ENCODE measurements around the gene FAM151B. TPM values are rescaled to one million over a fixed set of nuclear protein-coding genes. Genes with fewer than 3 reads are reported as not detected.
"Not testable (repeated sequence)": the region's sequence is repeated elsewhere in the genome, so short reads cannot be mapped to it uniquely, and the experiment has no call there.

Gene FAM151B
- total and polyA plus RNA-seq, 2 donors, result 0.62 to 17.7 TPM

- WGBS, result 85% methylated on average over 4 of the region's 4 CpGs
- Histone ChIP-seq H3K27ac (ENCODE audit: low read depth) (no peak overlapping the region), H3K36me3 (ENCODE audit: insufficient read depth) (no peaks in the 10 kb centered on the region), H3K4me1 (ENCODE audit: insufficient read depth) (no peaks in the 10 kb centered on the region), H3K4me3 (ENCODE audit: low read depth, low read length) (no peak overlapping the region)
- no peak for DNase-seq (ENCODE audit: extremely low spot score)
Measured at GRCh38 chr5:80482578-80482977, 5.3 kb upstream of the FAM151B start.

- over 99% methylated on average over 3 of the region's 3 CpGs for WGBS
- DNase-seq (ENCODE audit: extremely low spot score), result no peak
- no peaks in the 10 kb centered on the region for H3K36me3 ChIP-seq (ENCODE audit: insufficient read depth)
- H3K4me1 ChIP-seq (ENCODE audit: insufficient read depth), result no peaks in the 10 kb centered on the region
- no peak overlapping the region for H3K27ac ChIP-seq (ENCODE audit: low read depth)
- H3K4me3 ChIP-seq (ENCODE audit: low read depth, low read length), result no peak overlapping the region
Measured at GRCh38 chr5:80483636-80484232, 4.2 kb upstream of the FAM151B start.

- Histone ChIP-seq H3K4me1 (ENCODE audit: insufficient read depth) (no peaks in the 10 kb centered on the region), H3K36me3 (ENCODE audit: insufficient read depth) (no peaks in the 10 kb centered on the region), H3K27ac (ENCODE audit: low read depth) (no peak overlapping the region), H3K4me3 (ENCODE audit: low read depth, low read length) (peak overlapping the region; percentile 65)
- no peak for DNase-seq (ENCODE audit: extremely low spot score)
- WGBS, result 58% methylated on average over 18 of the region's 18 CpGs
Measured at GRCh38 chr5:80487444-80487828, 464 bp upstream of the FAM151B start.

- 96% methylated on average over 3 of the region's 3 CpGs for WGBS
- no peaks in the 10 kb centered on the region for H3K4me1 ChIP-seq (ENCODE audit: insufficient read depth)
- no peak overlapping the region for H3K4me3 ChIP-seq (ENCODE audit: low read depth, low read length)
- DNase-seq (ENCODE audit: extremely low spot score), result no peak
- H3K27ac ChIP-seq (ENCODE audit: low read depth), result no peak overlapping the region
- no peaks in the 10 kb centered on the region for H3K36me3 ChIP-seq (ENCODE audit: insufficient read depth)
Measured at GRCh38 chr5:80491296-80491695, 3.4 kb downstream of the FAM151B start.

- WGBS, result 99% methylated on average over 3 of the region's 3 CpGs
- DNase-seq (ENCODE audit: extremely low spot score), result no peak
- H3K36me3 ChIP-seq (ENCODE audit: insufficient read depth), result no peaks in the 10 kb centered on the region
- no peaks in the 10 kb centered on the region for H3K4me1 ChIP-seq (ENCODE audit: insufficient read depth)
- H3K27ac ChIP-seq (ENCODE audit: low read depth), result no peak overlapping the region
- no peak overlapping the region for H3K4me3 ChIP-seq (ENCODE audit: low read depth, low read length)
Measured at GRCh38 chr5:80492741-80493140, 4.8 kb downstream of the FAM151B start.

GRCh38 chr5:80493443-80493842 is 5.5 kb downstream of the FAM151B start:
- DNase-seq (ENCODE audit: extremely low spot score); H3K4me3 ChIP-seq (ENCODE audit: low read depth, low read length); H3K27ac ChIP-seq (ENCODE audit: low read depth); H3K4me1 ChIP-seq (ENCODE audit: insufficient read depth); H3K36me3 ChIP-seq (ENCODE audit: insufficient read depth): not testable (repeated sequence)
- WGBS, result 72% methylated on average over 7 of the region's 7 CpGs

- H3K27ac ChIP-seq (ENCODE audit: low read depth), result no peak overlapping the region
- DNase-seq (ENCODE audit: extremely low spot score), result no peak
- no peaks in the 10 kb centered on the region for H3K36me3 ChIP-seq (ENCODE audit: insufficient read depth)
- WGBS, result 95% methylated on average over 2 of the region's 2 CpGs
- H3K4me1 ChIP-seq (ENCODE audit: insufficient read depth), result no peaks in the 10 kb centered on the region
- H3K4me3 ChIP-seq (ENCODE audit: low read depth, low read length), result no peak overlapping the region
Measured at GRCh38 chr5:80495891-80496290, 8.0 kb downstream of the FAM151B start.

- no peak overlapping the region for H3K4me3 ChIP-seq (ENCODE audit: low read depth, low read length)
- no peak overlapping the region for H3K27ac ChIP-seq (ENCODE audit: low read depth)
- WGBS, result 96% methylated on average over 2 of the region's 2 CpGs
- no peaks in the 10 kb centered on the region for H3K4me1 ChIP-seq (ENCODE audit: insufficient read depth)
- peaks cover 3% of the 10 kb centered on the region for H3K36me3 ChIP-seq (ENCODE audit: insufficient read depth)
- DNase-seq (ENCODE audit: extremely low spot score), result no peak
Measured at GRCh38 chr5:80502800-80503199, 14.9 kb downstream of the FAM151B start.

GRCh38 chr5:80503641-80504040 is 15.7 kb downstream of the FAM151B start:
- 83% methylated on average over 1 of the region's 1 CpG for WGBS
- Histone ChIP-seq H3K4me3 (ENCODE audit: low read depth, low read length) (no peak overlapping the region), H3K36me3 (ENCODE audit: insufficient read depth) (peaks cover 3% of the 10 kb centered on the region), H3K27ac (ENCODE audit: low read depth) (no peak overlapping the region), H3K4me1 (ENCODE audit: insufficient read depth) (no peaks in the 10 kb centered on the region)
- no peak for DNase-seq (ENCODE audit: extremely low spot score)

- no peak overlapping the region for H3K4me3 ChIP-seq (ENCODE audit: low read depth, low read length)
- no peak overlapping the region for H3K27ac ChIP-seq (ENCODE audit: low read depth)
- 90% methylated on average over 1 of the region's 1 CpG for WGBS
- peaks cover 3% of the 10 kb centered on the region for H3K36me3 ChIP-seq (ENCODE audit: insufficient read depth)
- DNase-seq (ENCODE audit: extremely low spot score), result no peak
- no peaks in the 10 kb centered on the region for H3K4me1 ChIP-seq (ENCODE audit: insufficient read depth)
Measured at GRCh38 chr5:80504833-80505232, 16.9 kb downstream of the FAM151B start.

GRCh38 chr5:80507663-80508062 is 19.8 kb downstream of the FAM151B start:
- no peak for DNase-seq (ENCODE audit: extremely low spot score)
- Histone ChIP-seq H3K4me1 (ENCODE audit: insufficient read depth) (no peaks in the 10 kb centered on the region), H3K27ac (ENCODE audit: low read depth) (no peak overlapping the region), H3K4me3 (ENCODE audit: low read depth, low read length) (no peak overlapping the region), H3K36me3 (ENCODE audit: insufficient read depth) (peaks cover 3% of the 10 kb centered on the region)
- WGBS, result 96% methylated on average over 3 of the region's 3 CpGs

- Histone ChIP-seq H3K27ac (ENCODE audit: low read depth) (no peak overlapping the region), H3K36me3 (ENCODE audit: insufficient read depth) (peaks cover 3% of the 10 kb centered on the region), H3K4me1 (ENCODE audit: insufficient read depth) (no peaks in the 10 kb centered on the region), H3K4me3 (ENCODE audit: low read depth, low read length) (no peak overlapping the region)
- 96% methylated on average over 6 of the region's 6 CpGs for WGBS
- no peak for DNase-seq (ENCODE audit: extremely low spot score)
Measured at GRCh38 chr5:80508844-80509243, 20.9 kb downstream of the FAM151B start.

- no peak overlapping the region for H3K27ac ChIP-seq (ENCODE audit: low read depth)
- 64% methylated on average over 4 of the region's 4 CpGs for WGBS
- H3K36me3 ChIP-seq (ENCODE audit: insufficient read depth), result peaks cover 3% of the 10 kb centered on the region
- no peak for DNase-seq (ENCODE audit: extremely low spot score)
- H3K4me1 ChIP-seq (ENCODE audit: insufficient read depth), result no peaks in the 10 kb centered on the region
- H3K4me3 ChIP-seq (ENCODE audit: low read depth, low read length), result no peak overlapping the region
Measured at GRCh38 chr5:80509362-80509761, 21.5 kb downstream of the FAM151B start.

- no peaks in the 10 kb centered on the region for H3K4me1 ChIP-seq (ENCODE audit: insufficient read depth)
- H3K36me3 ChIP-seq (ENCODE audit: insufficient read depth), result peaks cover 2% of the 10 kb centered on the region
- DNase-seq (ENCODE audit: extremely low spot score), result no peak
- WGBS, result 83% methylated on average over 4 of the region's 4 CpGs
- no peak overlapping the region for H3K4me3 ChIP-seq (ENCODE audit: low read depth, low read length)
- H3K27ac ChIP-seq (ENCODE audit: low read depth), result no peak overlapping the region
Measured at GRCh38 chr5:80516826-80517225, 28.9 kb downstream of the FAM151B start.

- Histone ChIP-seq H3K36me3 (ENCODE audit: insufficient read depth) (no peaks in the 10 kb centered on the region), H3K27ac (ENCODE audit: low read depth) (no peak overlapping the region), H3K4me3 (ENCODE audit: low read depth, low read length) (no peak overlapping the region), H3K4me1 (ENCODE audit: insufficient read depth) (no peaks in the 10 kb centered on the region)
- 55% methylated on average over 1 of the region's 1 CpG for WGBS
- no peak for DNase-seq (ENCODE audit: extremely low spot score)
Measured at GRCh38 chr5:80540691-80541090, 52.8 kb downstream of the FAM151B start.

All from urinary bladder (tissue), 4 donors.